Naive thymus-derived CD8-positive, alpha-beta T cell (primary cell): ENCODE data around the gene FURIN. TPM values are rescaled to one million over a fixed set of nuclear protein-coding genes. Genes with fewer than 3 reads are reported as not detected.

ENCODE experiments used
- ATAC-seq, 2 donors: fragments of 150-1000 bp; cut with Tn5 transposase in 1 of 2; sonication (Bioruptor Pico), chemical (Tn5 transposase) in 1 of 2; 1 replicate in 1 of 2; 2 replicates in 1 of 2; pipeline ENCODE4 v1.10.0; 2021; ENCODE audit warnings: mild to moderate bottlenecking in 2 of 2, moderate library complexity in 2 of 2
- POLR2A ChIA-PET: fragments of 350-600 bp; sonication (Branson Sonifier 250); formaldehyde crosslinking; loops from one replicate; lab custom pipeline; 2021; ENCODE audit warnings: antibody characterized with exemption; lab: Charles Lee
- DNase-seq, 10 donors: peaks; one replicate each; pipeline versions ENCODE4 v3.0.0 to v3.0.0-alpha.2; 2020 to 2022
- H3K27ac Mint-ChIP-seq, 10 donors: one replicate each; pipeline ENCODE4 v1.8.0; 2020 to 2022; ENCODE audit warnings: mild to moderate bottlenecking in 10 of 10, mixed read lengths in 10 of 10, moderate library complexity in 4 of 10, inconsistent platforms in 1 of 10
- H3K27me3 Mint-ChIP-seq, 5 donors: one replicate each; pipeline ENCODE4 v1.8.0; 2021 to 2022; ENCODE audit warnings: mixed read lengths in 5 of 5
- H3K36me3 Mint-ChIP-seq, 3 donors: one replicate each; pipeline ENCODE4 v1.8.0; 2020 to 2022; ENCODE audit warnings: mixed read lengths in 3 of 3, mild to moderate bottlenecking in 2 of 3, inconsistent platforms in 1 of 3
- H3K4me1 Mint-ChIP-seq, 4 donors: one replicate each; pipeline ENCODE4 v1.8.0; 2021 to 2022; ENCODE audit warnings: mixed read lengths in 4 of 4
- H3K4me3 Mint-ChIP-seq, 10 donors: one replicate each; pipeline ENCODE4 v1.8.0; 2020 to 2022; ENCODE audit warnings: mild to moderate bottlenecking in 10 of 10, mixed read lengths in 10 of 10, moderate library complexity in 6 of 10, inconsistent platforms in 1 of 10
- H3K9me3 Mint-ChIP-seq, 9 donors: one replicate each; pipeline ENCODE4 v1.8.0; 2020 to 2022; ENCODE audit warnings: mixed read lengths in 9 of 9, mild to moderate bottlenecking in 3 of 9, inconsistent platforms in 1 of 9, moderate library complexity in 1 of 9
- polyA plus RNA-seq, 3 donors: library from polyadenylated mRNA; unstranded; fragments of 300-500 nt; fragmentation: Illumina TruSeq; gene quantifications; one replicate each; pipeline ENCODE4 v1.2.3, GENCODE V29; 2021
- total RNA-seq, 8 experiments: library from RNA in 2 of 8; stranded (reverse) in 2 of 8; gene quantifications; one replicate each; pipeline ENCODE4 v1.2.3 and lab custom pipeline; 2021 to 2026

The FURIN gene
- total and polyA plus RNA-seq, 5 experiments from 2014 or later = 2.7 to 45.1 (median 10.5) TPM

- no peaks in the 10 kb centered on the region for H3K27me3 Mint-ChIP-seq
- peak overlapping the region; percentile 83 to 97 (median 91) for H3K27ac Mint-ChIP-seq
- peak overlapping the region; percentile 81 to 91 (median 86) for H3K4me3 Mint-ChIP-seq
- POLR2A ChIA-PET = interaction anchor here (1.2 to 10.7 kb wide), 3 partner anchors 11 to 184 kb away, joined by 3 to 237 read pairs (median 11); partner anchors contain the start of genes BLM, HDDC3 and UNC45A
- no peak for ATAC-seq
- H3K9me3 Mint-ChIP-seq = no peaks in the 10 kb centered on the region
- H3K36me3 Mint-ChIP-seq = peaks cover 0 to 16% (median 10%) of the 10 kb centered on the region in 3 donors
- peaks cover 19 to 36% (median 29%) of the 10 kb centered on the region in 4 donors for H3K4me1 Mint-ChIP-seq
- peak in 1 of 10 donors; percentile 42 for DNase-seq
These were observed 33.0 kb downstream of the FURIN start for GRCh38 chr15:90901175-90902039.

- peak; percentile 70 to 79 for ATAC-seq
These were observed 33.9 kb downstream of the FURIN start for GRCh38 chr15:90902040-90902839.

GRCh38 chr15:90902840-90903732 is 34.7 kb downstream of the FURIN start, which contains the start of gene MAN2A2:
Gene MAN2A2, plus strand, starts transcription at chr15:90903302. Its CDS starts 906 bp downstream, at chr15:90904208.
- no peaks in the 10 kb centered on the region for H3K9me3 Mint-ChIP-seq
- H3K4me3 Mint-ChIP-seq = peak within 1 kb of the TSS; percentile 81 to 98 (median 90)
- POLR2A ChIA-PET = interaction anchor here (0.6 to 10.7 kb wide), 15 partner anchors 9 to 540 kb away, joined by 3 to 237 read pairs (median 6); partner anchors contain the start of genes BLM, HDDC3, RCCD1 and UNC45A
- peak; percentile 51 to 85 (median 66) for DNase-seq
- peak within 1 kb of the TSS; percentile 88 to 97 (median 91) for H3K27ac Mint-ChIP-seq
- H3K4me1 Mint-ChIP-seq = peaks cover 19 to 33% (median 26%) of the 10 kb centered on the region in 4 donors
- peak; percentile 61 to 66 for ATAC-seq
- H3K36me3 Mint-ChIP-seq = peaks cover 0 to 33% (median 19%) of the 10 kb centered on the region in 3 donors
- H3K27me3 Mint-ChIP-seq = no peaks in the 10 kb centered on the region

More at GRCh38 chr15:90902040-90902839, 33.9 kb downstream of the FURIN start:
- peak overlapping the region; percentile 81 to 91 (median 86) for H3K4me3 Mint-ChIP-seq
- peaks cover 19 to 32% (median 27%) of the 10 kb centered on the region in 4 donors for H3K4me1 Mint-ChIP-seq
- H3K9me3 Mint-ChIP-seq = no peaks in the 10 kb centered on the region
- DNase-seq = peak; percentile 56 to 82 (median 66)
- H3K27ac Mint-ChIP-seq = peak overlapping the region; percentile 83 to 97 (median 91)
- H3K36me3 Mint-ChIP-seq = peaks cover 0 to 24% (median 10%) of the 10 kb centered on the region in 3 donors
- POLR2A ChIA-PET = interaction anchor here (0.6 to 10.7 kb wide), 12 partner anchors 10 to 539 kb away, joined by 3 to 237 read pairs (median 6); partner anchors contain the start of genes BLM, HDDC3, RCCD1 and UNC45A
- no peaks in the 10 kb centered on the region for H3K27me3 Mint-ChIP-seq

- POLR2A ChIA-PET = interaction anchor here (0.7 to 10.7 kb wide), 15 partner anchors 8 to 309 kb away, joined by 3 to 237 read pairs (median 6); partner anchors contain the start of genes BLM, HDDC3, RCCD1 and UNC45A
- Mint-ChIP-seq H3K27ac (peak overlapping the region; percentile 69 to 91 (median 84)), H3K4me1 (peaks cover 19 to 33% (median 26%) of the 10 kb centered on the region in 4 donors), H3K27me3 (no peaks in the 10 kb centered on the region), H3K36me3 (peaks cover 0 to 39% (median 19%) of the 10 kb centered on the region in 3 donors), H3K4me3 (peak overlapping the region; percentile 78 to 98 (median 84)), H3K9me3 (no peaks in the 10 kb centered on the region)
- ATAC-seq (no peak), DNase-seq (peak in 1 of 10 donors; percentile 54)
These were observed 35.5 kb downstream of the FURIN start for GRCh38 chr15:90903733-90904536.

- Mint-ChIP-seq H3K4me3 (peak overlapping the region in 5 of 10 donors; percentile 19 to 52 (median 39)), H3K27me3 (no peaks in the 10 kb centered on the region), H3K27ac (peak overlapping the region in 2 of 10 donors; percentile 19 to 29), H3K9me3 (no peaks in the 10 kb centered on the region), H3K36me3 (peaks cover 0 to 47% (median 19%) of the 10 kb centered on the region in 3 donors), H3K4me1 (peaks cover 19 to 33% (median 26%) of the 10 kb centered on the region in 4 donors)
- ATAC-seq = no peak
- POLR2A ChIA-PET = interaction anchor here (1.0 to 10.7 kb wide), 5 partner anchors 9 to 29 kb away, joined by 3 to 237 read pairs (median 4); partner anchors contain the start of genes HDDC3 and UNC45A
- DNase-seq = peak in 1 of 10 donors; percentile 37
These were observed 36.4 kb downstream of the FURIN start for GRCh38 chr15:90904746-90905145.

- H3K36me3 Mint-ChIP-seq = peaks cover 0 to 55% (median 19%) of the 10 kb centered on the region in 3 donors
- H3K27me3 Mint-ChIP-seq = no peaks in the 10 kb centered on the region
- peak overlapping the region in 3 of 10 donors; percentile 19 to 69 (median 38) for H3K27ac Mint-ChIP-seq
- DNase-seq (peak in 1 of 10 donors; percentile 58), ATAC-seq (no peak)
- peaks cover 17 to 33% (median 26%) of the 10 kb centered on the region in 4 donors for H3K4me1 Mint-ChIP-seq
- POLR2A ChIA-PET = interaction anchor here (1.1 to 10.7 kb wide), 3 partner anchors 8 to 28 kb away, joined by 3 to 237 read pairs (median 4); partner anchors contain the start of genes HDDC3 and UNC45A
- H3K4me3 Mint-ChIP-seq = peak overlapping the region in 3 of 10 donors; percentile 11 to 62 (median 12)
- no peaks in the 10 kb centered on the region for H3K9me3 Mint-ChIP-seq
These were observed 37.2 kb downstream of the FURIN start for GRCh38 chr15:90905306-90906180.

GRCh38 chr15:90906181-90906849 is 37.9 kb downstream of the FURIN start:
- H3K27ac Mint-ChIP-seq = no peak overlapping the region
- peak overlapping the region in 2 of 10 donors; percentile 11 to 26 for H3K4me3 Mint-ChIP-seq
- no peaks in the 10 kb centered on the region for H3K27me3 Mint-ChIP-seq
- H3K36me3 Mint-ChIP-seq = peaks cover 0 to 62% (median 19%) of the 10 kb centered on the region in 3 donors
- DNase-seq (peak in 1 of 10 donors; percentile 40), ATAC-seq (no peak)
- POLR2A ChIA-PET = interaction anchor here (1.5 to 10.7 kb wide), 2 partner anchors 13 to 28 kb away, joined by 4 to 237 read pairs; partner anchors contain the start of genes HDDC3 and UNC45A
- peaks cover 15 to 31% (median 24%) of the 10 kb centered on the region in 4 donors for H3K4me1 Mint-ChIP-seq
- no peaks in the 10 kb centered on the region for H3K9me3 Mint-ChIP-seq

- H3K36me3 Mint-ChIP-seq = peaks cover 0 to 69% (median 19%) of the 10 kb centered on the region in 3 donors
- POLR2A ChIA-PET = interaction anchor here (10.7 kb wide), 1 partner anchor 27 kb away, joined by 237 read pairs; the partner anchor contains the start of genes HDDC3 and UNC45A
- H3K27ac Mint-ChIP-seq = no peak overlapping the region
- no peak overlapping the region for H3K4me3 Mint-ChIP-seq
- no peak for ATAC-seq
- H3K4me1 Mint-ChIP-seq = peaks cover 12 to 24% (median 15%) of the 10 kb centered on the region in 4 donors
- no peaks in the 10 kb centered on the region for H3K27me3 Mint-ChIP-seq
- DNase-seq = peak in 1 of 10 donors; percentile 51
- no peaks in the 10 kb centered on the region for H3K9me3 Mint-ChIP-seq
These were observed 38.8 kb downstream of the FURIN start for GRCh38 chr15:90907051-90907660.
